ENCODE measurements around the gene FXR1.
"Not testable (repeated sequence)": the region's sequence is repeated elsewhere in the genome, so short reads cannot be mapped to it uniquely, and the experiment has no call there.

Gene FXR1

DNA sequence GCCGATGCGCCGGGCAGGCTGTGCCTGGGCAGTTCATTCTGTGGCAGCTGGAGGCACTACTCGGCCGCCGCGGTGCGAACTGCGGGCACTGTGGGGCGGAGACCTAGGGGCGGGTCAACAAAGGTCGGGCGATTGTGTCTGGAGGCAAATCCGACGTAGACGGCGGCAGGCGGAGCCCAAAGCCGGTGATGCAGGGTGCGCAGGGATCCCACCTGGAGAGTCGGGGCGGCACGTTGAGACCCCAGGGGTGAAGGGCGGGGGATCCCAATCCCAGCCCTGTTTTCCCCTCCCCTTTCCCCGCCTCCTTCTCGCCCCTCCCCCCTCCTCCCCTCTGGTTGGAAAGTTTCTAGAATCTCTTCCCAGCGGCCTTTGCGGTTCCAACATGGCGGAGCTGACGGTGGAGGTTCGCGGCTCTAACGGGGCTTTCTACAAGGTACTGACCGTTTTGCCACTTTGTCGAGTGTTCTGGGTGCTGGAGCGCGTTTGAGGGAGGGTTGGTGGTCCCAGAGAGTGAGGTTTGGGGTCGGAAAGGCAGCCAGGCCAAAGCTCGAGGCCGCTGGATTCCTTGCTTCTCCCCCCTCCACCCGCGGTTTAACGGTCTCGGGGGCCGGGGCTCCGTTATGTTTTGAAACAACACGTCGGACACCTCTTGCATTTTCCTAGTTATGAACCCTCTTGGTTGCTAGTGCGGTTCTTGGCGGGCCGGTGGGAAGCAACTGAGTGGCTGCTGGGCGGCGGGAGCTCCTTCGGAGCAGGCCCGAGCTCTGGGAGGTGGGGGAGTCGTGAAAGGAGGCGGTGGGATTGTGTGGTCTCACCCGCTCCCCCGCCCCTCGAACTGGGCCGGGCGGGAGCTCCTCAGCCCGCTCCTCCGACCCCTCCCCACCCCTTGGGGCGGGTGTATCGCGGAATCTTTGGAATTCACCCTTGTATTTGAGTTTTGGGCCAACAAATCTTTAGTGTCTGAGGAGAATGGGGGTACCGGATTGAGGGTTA lies at the start of gene FXR1:
TSS of gene FXR1 (plus strand) at position 367 of the 993 bp plus-strand sequence. CDS start at position 383, 16 bp downstream.
- peak; percentile 76 for TF ChIP-seq CTCF (IDR thresholded peaks at IDR 0.05; ENCODE audit: insufficient read depth, low read length, poor library complexity, severe bottlenecking)
- no peaks in the 10 kb centered on the region for H3K36me3 ChIP-seq (ENCODE audit: control insufficient read depth, insufficient read depth, low read length)
- H3K27me3 ChIP-seq (replicated peaks; ENCODE audit: control insufficient read depth, insufficient read depth, low read length) = no peaks in the 10 kb centered on the region

GRCh38 chr3:180870008-180870699 lies 42.3 kb upstream of the FXR1 start:
- H3K27me3 ChIP-seq (replicated peaks; ENCODE audit: control insufficient read depth, insufficient read depth, low read length) = no peaks in the 10 kb centered on the region
- TF ChIP-seq CTCF (IDR thresholded peaks at IDR 0.05; ENCODE audit: insufficient read depth, low read length, poor library complexity, severe bottlenecking) = no peak
- DNase-seq (ENCODE audit: extremely low read depth, insufficient read length) = no peak
- no peaks in the 10 kb centered on the region for H3K36me3 ChIP-seq (ENCODE audit: control insufficient read depth, insufficient read depth, low read length)
- H3K4me3 ChIP-seq (replicated peaks; ENCODE audit: low read depth, low read length) = no peak overlapping the region

More for the DNA sequence above, at the start of gene FXR1:
- peak within 1 kb of the TSS; percentile 95 for H3K4me3 ChIP-seq (replicated peaks; ENCODE audit: low read depth, low read length)
- DNase-seq (ENCODE audit: extremely low read depth, insufficient read length) = peak; percentile 93

GRCh38 chr3:180871901-180872300 lies 40.6 kb upstream of the FXR1 start:
- no peak overlapping the region for H3K4me3 ChIP-seq (replicated peaks; ENCODE audit: low read depth, low read length)
- H3K27me3 ChIP-seq (replicated peaks; ENCODE audit: control insufficient read depth, insufficient read depth, low read length) = no peaks in the 10 kb centered on the region

DNA sequence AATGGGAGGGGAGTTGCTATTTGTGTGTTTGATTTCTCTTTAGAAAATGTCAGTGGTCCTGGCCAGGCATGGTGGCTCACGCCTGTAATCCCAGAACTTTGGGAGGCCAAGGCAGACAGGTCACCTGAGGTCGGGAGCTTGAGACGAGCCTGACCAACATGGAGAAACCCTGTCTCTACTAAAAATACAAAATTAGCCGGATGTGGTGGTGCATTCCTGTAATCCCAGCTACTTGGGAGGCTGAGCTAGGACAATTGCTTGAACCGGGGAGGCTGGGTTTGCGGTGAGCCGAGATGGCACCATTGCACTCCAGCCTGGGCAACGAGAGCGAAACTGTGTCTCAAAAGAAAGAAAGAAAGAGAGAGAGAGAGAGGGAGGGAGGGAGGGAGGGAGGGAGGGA lies 40.0 kb upstream of the FXR1 start:
- H3K36me3 ChIP-seq (ENCODE audit: control insufficient read depth, insufficient read depth, low read length); H3K4me3 ChIP-seq (replicated peaks; ENCODE audit: low read depth, low read length); DNase-seq (ENCODE audit: extremely low read depth, insufficient read length); H3K27me3 ChIP-seq (replicated peaks; ENCODE audit: control insufficient read depth, insufficient read depth, low read length): not testable (repeated sequence)

More at GRCh38 chr3:180871901-180872300, 40.6 kb upstream of the FXR1 start:
- DNase-seq (ENCODE audit: extremely low read depth, insufficient read length) = no peak
- H3K36me3 ChIP-seq (ENCODE audit: control insufficient read depth, insufficient read depth, low read length) = no peaks in the 10 kb centered on the region
- TF ChIP-seq CTCF (IDR thresholded peaks at IDR 0.05; ENCODE audit: insufficient read depth, low read length, poor library complexity, severe bottlenecking) = no peak

- TF ChIP-seq CTCF (IDR thresholded peaks at IDR 0.05; ENCODE audit: insufficient read depth, low read length, poor library complexity, severe bottlenecking) = no peak
- DNase-seq (ENCODE audit: extremely low read depth, insufficient read length) = no peak
- no peaks in the 10 kb centered on the region for H3K27me3 ChIP-seq (replicated peaks; ENCODE audit: control insufficient read depth, insufficient read depth, low read length)
- H3K4me3 ChIP-seq (replicated peaks; ENCODE audit: low read depth, low read length) = no peak overlapping the region
- no peaks in the 10 kb centered on the region for H3K36me3 ChIP-seq (ENCODE audit: control insufficient read depth, insufficient read depth, low read length)
Observed at GRCh38 chr3:180875124-180875698, 37.3 kb upstream of the FXR1 start.
